CD8-positive, alpha-beta memory T cell (primary cell): Measurements from ENCODE around the gene PALMD. TPM values are rescaled to one million over a fixed set of nuclear protein-coding genes. Genes with fewer than 3 reads are reported as not detected.

Source experiments
- CTCF ChIA-PET: fragments of 350-600 bp; sonication (Branson Sonifier 250); formaldehyde crosslinking; loops from one replicate; lab custom pipeline; 2021; ENCODE audit warnings: antibody characterized with exemption; lab: Charles Lee
- POLR2A ChIA-PET: fragments of 350-600 bp; sonication (Branson Sonifier 250); formaldehyde crosslinking; loops from one replicate; lab custom pipeline; 2021; ENCODE audit warnings: antibody characterized with exemption; lab: Charles Lee
- DNase-seq, 5 donors: peaks; one replicate each; pipeline versions ENCODE4 v3.0.0 to v3.0.0-alpha.2; 2020 to 2022; ENCODE audit warnings: mixed read lengths in 1 of 5
- H3K27ac ChIP-seq: one replicate; pipeline ENCODE4 v1.7.0; 2013; ENCODE audit warnings: low read depth, mild to moderate bottlenecking, low read length, moderate library complexity
- H3K27me3 ChIP-seq: 2 replicates; pipeline ENCODE4 v1.7.0; 2013; ENCODE audit warnings: low read length, mild to moderate bottlenecking; ENCODE audit not compliant: insufficient read depth, poor library complexity, severe bottlenecking
- H3K36me3 ChIP-seq: 2 replicates; pipeline ENCODE4 v1.7.0; 2013; ENCODE audit warnings: mild to moderate bottlenecking, low read length, moderate library complexity; ENCODE audit not compliant: insufficient read depth
- H3K4me1 ChIP-seq: 2 replicates; pipeline ENCODE4 v1.7.0; 2013; ENCODE audit warnings: mild to moderate bottlenecking, low read length, moderate library complexity; ENCODE audit not compliant: insufficient read depth
- H3K4me3 ChIP-seq: 2 replicates; pipeline ENCODE4 v1.7.0; 2013; ENCODE audit warnings: mild to moderate bottlenecking, low read length
- H3K9me3 ChIP-seq: 2 replicates; pipeline ENCODE4 v1.7.0; 2013; ENCODE audit warnings: mild to moderate bottlenecking, low read length
- H3K27ac Mint-ChIP-seq, 8 donors: one replicate each; pipeline ENCODE4 v1.8.0; 2020 to 2021; ENCODE audit warnings: mixed read lengths in 8 of 8, mild to moderate bottlenecking in 6 of 8, inconsistent platforms in 3 of 8, moderate library complexity in 3 of 8
- H3K27me3 Mint-ChIP-seq, 2 donors: one replicate each; pipeline ENCODE4 v1.8.0; 2020 to 2021; ENCODE audit warnings: mixed read lengths in 2 of 2, mild to moderate bottlenecking in 1 of 2, moderate library complexity in 1 of 2
- H3K36me3 Mint-ChIP-seq, 3 donors: one replicate each; pipeline ENCODE4 v1.8.0; 2020 to 2021; ENCODE audit warnings: mixed read lengths in 3 of 3, inconsistent platforms in 1 of 3, mild to moderate bottlenecking in 1 of 3
- H3K4me1 Mint-ChIP-seq, 3 donors: one replicate each; pipeline ENCODE4 v1.8.0; 2020 to 2021; ENCODE audit warnings: mixed read lengths in 3 of 3, inconsistent platforms in 1 of 3, mild to moderate bottlenecking in 1 of 3
- H3K4me3 Mint-ChIP-seq, 7 donors: one replicate each; pipeline ENCODE4 v1.8.0; 2020 to 2021; ENCODE audit warnings: mixed read lengths in 7 of 7, mild to moderate bottlenecking in 6 of 7, moderate library complexity in 4 of 7, inconsistent platforms in 2 of 7
- H3K9me3 Mint-ChIP-seq, 5 donors: one replicate each; pipeline ENCODE4 v1.8.0; 2020 to 2022; ENCODE audit warnings: mixed read lengths in 5 of 5, mild to moderate bottlenecking in 3 of 5, moderate library complexity in 2 of 5, inconsistent platforms in 1 of 5
- polyA plus RNA-seq: library from polyadenylated mRNA; unstranded; fragments of 300-500 nt; fragmentation: Illumina TruSeq; gene quantifications from one replicate; pipeline ENCODE4 v1.2.3, GENCODE V29; 2021
- total RNA-seq, 2 experiments: library from RNA; stranded (reverse); gene quantifications; one replicate each; pipeline ENCODE4 v1.2.3, GENCODE V29; 2021

The PALMD gene
- total and polyA plus RNA-seq, 3 experiments from 2014 or later: not detected

GRCh38 chr1:99731384-99731783 is 85.5 kb downstream of the PALMD start:
- H3K27me3 Mint-ChIP-seq: peaks cover 0 to 4% of the 10 kb centered on the region in 2 donors
- Histone ChIP-seq H3K4me3 (no peak overlapping the region), H3K36me3 (no peaks in the 10 kb centered on the region), H3K9me3 (no peaks in the 10 kb centered on the region), H3K4me1 (no peaks in the 10 kb centered on the region), H3K27ac (no peak overlapping the region), H3K27me3 (no peaks in the 10 kb centered on the region)
- no peaks in the 10 kb centered on the region for H3K9me3 Mint-ChIP-seq
- peaks cover 0 to 2% (median 0%) of the 10 kb centered on the region in 3 donors for H3K36me3 Mint-ChIP-seq
- no peak overlapping the region for H3K27ac Mint-ChIP-seq
- ChIA-PET CTCF (no interaction called here), POLR2A (no interaction called here)
- H3K4me1 Mint-ChIP-seq: no peaks in the 10 kb centered on the region
- DNase-seq: no peak
- H3K4me3 Mint-ChIP-seq: no peak overlapping the region

- Histone ChIP-seq H3K4me3 (no peak overlapping the region), H3K27me3 (no peaks in the 10 kb centered on the region), H3K36me3 (no peaks in the 10 kb centered on the region), H3K9me3 (no peaks in the 10 kb centered on the region), H3K4me1 (no peaks in the 10 kb centered on the region), H3K27ac (no peak overlapping the region)
- DNase-seq: no peak
- no peaks in the 10 kb centered on the region for H3K4me1 Mint-ChIP-seq
- CTCF ChIA-PET: no interaction called here
- no peak overlapping the region for H3K27ac Mint-ChIP-seq
- H3K27me3 Mint-ChIP-seq: peaks cover 0 to 3% of the 10 kb centered on the region in 2 donors
- POLR2A ChIA-PET: no interaction called here
- no peak overlapping the region for H3K4me3 Mint-ChIP-seq
- no peaks in the 10 kb centered on the region for H3K36me3 Mint-ChIP-seq
- H3K9me3 Mint-ChIP-seq: no peaks in the 10 kb centered on the region
These were observed 89.9 kb downstream of the PALMD start for GRCh38 chr1:99735852-99736251.

GRCh38 chr1:99737016-99737415 is 91.1 kb downstream of the PALMD start:
- Mint-ChIP-seq H3K4me1 (no peaks in the 10 kb centered on the region), H3K9me3 (no peaks in the 10 kb centered on the region), H3K27me3 (peaks cover 0 to 3% of the 10 kb centered on the region in 2 donors), H3K4me3 (no peak overlapping the region), H3K27ac (peak overlapping the region in 1 of 8 donors; percentile 29), H3K36me3 (no peaks in the 10 kb centered on the region)
- CTCF ChIA-PET: no interaction called here
- Histone ChIP-seq H3K4me3 (no peak overlapping the region), H3K27ac (no peak overlapping the region), H3K4me1 (no peaks in the 10 kb centered on the region), H3K36me3 (no peaks in the 10 kb centered on the region), H3K9me3 (no peaks in the 10 kb centered on the region), H3K27me3 (no peaks in the 10 kb centered on the region)
- POLR2A ChIA-PET: no interaction called here
- no peak for DNase-seq

- H3K4me1 Mint-ChIP-seq: no peaks in the 10 kb centered on the region
- Histone ChIP-seq H3K27me3 (no peaks in the 10 kb centered on the region), H3K9me3 (no peaks in the 10 kb centered on the region), H3K4me3 (no peak overlapping the region), H3K27ac (no peak overlapping the region), H3K4me1 (no peaks in the 10 kb centered on the region), H3K36me3 (no peaks in the 10 kb centered on the region)
- peaks cover 0 to 1% of the 10 kb centered on the region in 2 donors for H3K27me3 Mint-ChIP-seq
- CTCF ChIA-PET: interaction anchor here (1.3 kb wide), 1 partner anchor 14 kb away, joined by 3 read pairs; no protein-coding TSS in a partner anchor
- no peak overlapping the region for H3K27ac Mint-ChIP-seq
- no peak for DNase-seq
- H3K4me3 Mint-ChIP-seq: no peak overlapping the region
- POLR2A ChIA-PET: no interaction called here
- H3K9me3 Mint-ChIP-seq: no peaks in the 10 kb centered on the region
- H3K36me3 Mint-ChIP-seq: peaks cover 0 to 2% (median 0%) of the 10 kb centered on the region in 3 donors
These were observed 93.0 kb downstream of the PALMD start for GRCh38 chr1:99738858-99739465.

GRCh38 chr1:99740141-99740540 is 94.2 kb downstream of the PALMD start:
- Mint-ChIP-seq H3K4me3 (no peak overlapping the region), H3K9me3 (no peaks in the 10 kb centered on the region), H3K27ac (no peak overlapping the region), H3K27me3 (peaks cover 0 to 1% of the 10 kb centered on the region in 2 donors), H3K4me1 (no peaks in the 10 kb centered on the region), H3K36me3 (peaks cover 0 to 2% (median 0%) of the 10 kb centered on the region in 3 donors)
- H3K4me3 ChIP-seq: no peak overlapping the region
- H3K27me3 ChIP-seq: no peaks in the 10 kb centered on the region
- ChIA-PET POLR2A (no interaction called here), CTCF (no interaction called here)
- no peak overlapping the region for H3K27ac ChIP-seq
- H3K36me3 ChIP-seq: no peaks in the 10 kb centered on the region
- H3K9me3 ChIP-seq: no peaks in the 10 kb centered on the region
- no peak for DNase-seq
- H3K4me1 ChIP-seq: no peaks in the 10 kb centered on the region

Other genes starting within 250 kb of the PALMD start
- 1 to 10 TPM; 1.6 to 2.0 TPM for gene FRRS1, start 120.5 kb downstream of the PALMD start, total RNA-seq
- gene FRRS1, start 120.5 kb downstream of the PALMD start, polyA plus RNA-seq: not detected
- 10 to 100 TPM; 16.4 TPM for gene AGL, start 204.2 kb downstream of the PALMD start, total RNA-seq
- 8.0 TPM for gene AGL, start 204.2 kb downstream of the PALMD start, polyA plus RNA-seq